Left lung (tissue), 14 donors: ENCODE measurements around the gene LRRC75B. TPM values are rescaled to one million over a fixed set of nuclear protein-coding genes. Genes with fewer than 3 reads are reported as not detected.
"Not testable (repeated sequence)": the region's sequence is repeated elsewhere in the genome, so short reads cannot be mapped to it uniquely, and the experiment has no call there.

ENCODE experiments used
- ATAC-seq: fragments of 200-7000 bp; cut with Tn5 transposase; one replicate; pipeline ENCODE4 v1.9.1; 2020; ENCODE audit warnings: moderate library complexity
- DNase-seq, 4 donors: peaks; one replicate each; pipeline ENCODE4 v3.0.0-alpha.2; 2013 to 2020
- H3K27ac ChIP-seq, 2 donors: fragments of 200-600 bp; sonication (generic) in 1 of 2; one replicate each; pipeline versions ENCODE4 v1.5.0 to v1.8.0; 2020 to 2021
- H3K27me3 ChIP-seq, 2 donors: fragments of 200-600 bp; sonication (generic) in 1 of 2; one replicate each; pipeline versions ENCODE4 v1.5.0 to v1.8.0; 2020 to 2021
- H3K36me3 ChIP-seq, 2 donors: fragments of 200-600 bp; sonication (generic) in 1 of 2; one replicate each; pipeline versions ENCODE4 v1.5.0 to v1.8.0; 2020 to 2021
- H3K4me1 ChIP-seq, 2 donors: fragments of 200-600 bp; one replicate each; pipeline ENCODE4 v1.8.0; 2021
- H3K4me3 ChIP-seq, 2 donors: fragments of 200-600 bp; sonication (generic) in 1 of 2; one replicate each; pipeline versions ENCODE4 v1.5.0 to v1.8.0; 2020 to 2021; ENCODE audit warnings: mild to moderate bottlenecking in 1 of 2
- H3K9me3 ChIP-seq, 2 donors: fragments of 200-600 bp; sonication (generic) in 1 of 2; one replicate each; pipeline versions ENCODE4 v1.5.0 to v1.8.0; 2020 to 2021
- intact Hi-C, 2 donors: fragments of 100-400 bp; cut with DNase I; formaldehyde crosslinking; loops; one replicate each; pipeline versions ENCODE4 v1.11.2 to v1.14.2; 2022
- long read RNA-seq, 12 donors: library from polyadenylated mRNA in 2 of 12; unstranded in 2 of 12; transcript quantifications; one replicate each; pipeline ENCODE4 v2.0.0 and lab custom pipeline, GENCODE V29; 2019 to 2026
- polyA plus RNA-seq, 6 donors: library from polyadenylated mRNA; unstranded; fragments of 120-200 nt; gene quantifications; one replicate each; pipeline ENCODE4 v1.2.1, GENCODE V29; 2013; ENCODE audit not compliant: insufficient read length in 6 of 6
- total RNA-seq, 2 donors: library from RNA; stranded (reverse); fragmentation: NEBNext Ultra II Directional; extraction: Animal tissue kit (Norgen Biotek cat#: 25700); gene quantifications; one replicate each; pipeline ENCODE4 v1.2.1, GENCODE V29; 2021
- TF ChIP-seq, protein P1 (sequence below), 2 donors: fragments of 200-600 bp; sonication (generic) in 1 of 2; IDR thresholded peaks; one replicate each; pipeline versions ENCODE4 v1.5.0 to v1.8.0; 2021; ENCODE audit warnings: antibody characterized with exemption in 2 of 2
- donor health status: DM: no; HTN: yes; CAD: no.
- donor health status: DM: no; HTN: no; CAD: no.

Gene LRRC75B
- total RNA-seq (10 to 100 TPM in 1 of 2 donors, 1 to 10 TPM in 1; 6.8 to 11.4 TPM), polyA plus RNA-seq (10 to 100 TPM; 25.8 to 35.1 (median 33.7) TPM)
- long read RNA-seq, donor 1, partial matches to known transcripts = 0 of 3 reads
- long read RNA-seq, donor 1, other reads (novel, unspliced or antisense) = 0 of 3 reads
- long read RNA-seq, donor 2, partial matches to known transcripts = 0 of 12 reads
- long read RNA-seq, donor 2, other reads (novel, unspliced or antisense) = 0 of 12 reads
- long read RNA-seq, donor 3, partial matches to known transcripts = 0 of 4 reads
- long read RNA-seq, donor 3, other reads (novel, unspliced or antisense) = 0 of 4 reads
- long read RNA-seq, donor 4, partial matches to known transcripts = 2 of 4 reads
- long read RNA-seq, donor 4, other reads (novel, unspliced or antisense) = 2 of 4 reads
- long read RNA-seq, donor 5, partial matches to known transcripts = 0 of 5 reads
- long read RNA-seq, donor 5, other reads (novel, unspliced or antisense) = 0 of 5 reads
- long read RNA-seq, donor 6, transcript LRRC75B-201 (4 exons, 1,238 nt) = major isoform, 5 of 7 reads
- long read RNA-seq, donor 6, partial matches to known transcripts = 0 of 7 reads
- long read RNA-seq, donor 6, other reads (novel, unspliced or antisense) = 0 of 7 reads
- long read RNA-seq, donor 7, partial matches to known transcripts = 0 of 2 reads
- long read RNA-seq, donor 7, other reads (novel, unspliced or antisense) = 0 of 2 reads
- long read RNA-seq, donor 8, partial matches to known transcripts = 6 of 14 reads
- long read RNA-seq, donor 8, other reads (novel, unspliced or antisense) = 0 of 14 reads
- long read RNA-seq, donor 9 = 0 reads
- long read RNA-seq, donor 10, partial matches to known transcripts = 1 of 3 reads
- long read RNA-seq, donor 10, other reads (novel, unspliced or antisense) = 0 of 3 reads
- long read RNA-seq, donor 11, transcript LRRC75B-201 (4 exons, 1,238 nt) = major isoform, 7 of 10 reads
- long read RNA-seq, donor 11, partial matches to known transcripts = 0 of 10 reads
- long read RNA-seq, donor 11, other reads (novel, unspliced or antisense) = 0 of 10 reads
- long read RNA-seq, donor 12, partial matches to known transcripts = 0 of 6 reads
- long read RNA-seq, donor 12, other reads (novel, unspliced or antisense) = 0 of 6 reads

- H3K27ac ChIP-seq = peak within 1 kb of the TSS; percentile 45 to 70
- no peaks in the 10 kb centered on the region for H3K27me3 ChIP-seq
- intact Hi-C loops = no loop called here
- peak within 1 kb of the TSS; percentile 55 to 58 for H3K4me3 ChIP-seq
- no peaks in the 10 kb centered on the region for H3K9me3 ChIP-seq
- ATAC-seq (peak; percentile 96), DNase-seq (peak; percentile 90 to 95 (median 92))
- TF ChIP-seq, protein P1, sequence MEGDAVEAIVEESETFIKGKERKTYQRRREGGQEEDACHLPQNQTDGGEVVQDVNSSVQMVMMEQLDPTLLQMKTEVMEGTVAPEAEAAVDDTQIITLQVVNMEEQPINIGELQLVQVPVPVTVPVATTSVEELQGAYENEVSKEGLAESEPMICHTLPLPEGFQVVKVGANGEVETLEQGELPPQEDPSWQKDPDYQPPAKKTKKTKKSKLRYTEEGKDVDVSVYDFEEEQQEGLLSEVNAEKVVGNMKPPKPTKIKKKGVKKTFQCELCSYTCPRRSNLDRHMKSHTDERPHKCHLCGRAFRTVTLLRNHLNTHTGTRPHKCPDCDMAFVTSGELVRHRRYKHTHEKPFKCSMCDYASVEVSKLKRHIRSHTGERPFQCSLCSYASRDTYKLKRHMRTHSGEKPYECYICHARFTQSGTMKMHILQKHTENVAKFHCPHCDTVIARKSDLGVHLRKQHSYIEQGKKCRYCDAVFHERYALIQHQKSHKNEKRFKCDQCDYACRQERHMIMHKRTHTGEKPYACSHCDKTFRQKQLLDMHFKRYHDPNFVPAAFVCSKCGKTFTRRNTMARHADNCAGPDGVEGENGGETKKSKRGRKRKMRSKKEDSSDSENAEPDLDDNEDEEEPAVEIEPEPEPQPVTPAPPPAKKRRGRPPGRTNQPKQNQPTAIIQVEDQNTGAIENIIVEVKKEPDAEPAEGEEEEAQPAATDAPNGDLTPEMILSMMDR (IDR thresholded peaks at IDR 0.05) = no peak
- peaks cover 0 to 15% of the 10 kb centered on the region in 2 donors for H3K36me3 ChIP-seq
- peaks cover 6 to 11% of the 10 kb centered on the region in 2 donors for H3K4me1 ChIP-seq
These were observed at the start of gene LRRC75B for GRCh38 chr22:24592851-24593558. Gene LRRC75B, minus strand, starts transcription at chr22:24593073. Its CDS starts 34 bp downstream, at chr22:24593039.

GRCh38 chr22:24642307-24642706 lies 49.4 kb upstream of the LRRC75B start:
- H3K9me3 ChIP-seq, H3K4me3 ChIP-seq, ATAC-seq, H3K27me3 ChIP-seq, DNase-seq, H3K27ac ChIP-seq, H3K4me1 ChIP-seq, intact Hi-C loops, H3K36me3 ChIP-seq: not testable (repeated sequence)

GRCh38 chr22:24636513-24636912 lies 43.6 kb upstream of the LRRC75B start:
- H3K4me1 ChIP-seq = peaks cover 9 to 12% of the 10 kb centered on the region in 2 donors
- H3K27me3 ChIP-seq, H3K27ac ChIP-seq, H3K4me3 ChIP-seq, H3K9me3 ChIP-seq, H3K36me3 ChIP-seq, intact Hi-C loops, ATAC-seq, DNase-seq: not testable (repeated sequence)

DNA sequence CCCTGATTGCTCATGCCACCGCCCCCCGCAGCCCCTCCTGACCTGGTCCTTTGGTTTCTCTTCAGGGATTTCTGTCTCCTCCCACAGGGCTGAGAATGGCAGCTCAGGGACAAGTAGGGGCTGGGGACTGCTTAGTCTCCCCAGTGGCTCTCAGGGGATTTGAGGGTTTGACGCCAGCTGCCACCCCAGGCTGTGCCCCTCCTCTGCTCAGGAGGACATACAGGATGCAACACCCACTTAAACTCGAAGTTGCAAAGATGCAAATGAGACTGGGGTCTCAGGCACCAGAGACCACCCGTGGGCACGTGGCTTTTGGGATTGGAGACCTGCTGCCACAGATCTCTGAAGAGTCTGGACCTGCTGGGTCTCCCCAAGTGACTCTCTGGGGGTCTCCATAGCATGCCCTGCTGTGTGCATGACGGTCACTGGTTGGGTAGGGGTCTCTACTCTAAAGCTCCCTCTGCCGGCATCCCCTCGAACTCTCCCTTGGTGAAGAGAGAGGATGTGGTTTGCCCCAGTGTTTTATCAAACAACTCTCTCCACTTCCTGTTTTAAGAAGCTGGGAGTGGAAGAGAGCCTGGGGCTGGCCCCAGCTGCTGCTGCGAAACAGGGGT lies 42.0 kb upstream of the LRRC75B start:
- H3K4me3 ChIP-seq, ATAC-seq, H3K36me3 ChIP-seq, H3K27me3 ChIP-seq, intact Hi-C loops, DNase-seq, H3K9me3 ChIP-seq, H3K27ac ChIP-seq: not testable (repeated sequence)
- H3K4me1 ChIP-seq = peaks cover 11 to 17% of the 10 kb centered on the region in 2 donors

DNA sequence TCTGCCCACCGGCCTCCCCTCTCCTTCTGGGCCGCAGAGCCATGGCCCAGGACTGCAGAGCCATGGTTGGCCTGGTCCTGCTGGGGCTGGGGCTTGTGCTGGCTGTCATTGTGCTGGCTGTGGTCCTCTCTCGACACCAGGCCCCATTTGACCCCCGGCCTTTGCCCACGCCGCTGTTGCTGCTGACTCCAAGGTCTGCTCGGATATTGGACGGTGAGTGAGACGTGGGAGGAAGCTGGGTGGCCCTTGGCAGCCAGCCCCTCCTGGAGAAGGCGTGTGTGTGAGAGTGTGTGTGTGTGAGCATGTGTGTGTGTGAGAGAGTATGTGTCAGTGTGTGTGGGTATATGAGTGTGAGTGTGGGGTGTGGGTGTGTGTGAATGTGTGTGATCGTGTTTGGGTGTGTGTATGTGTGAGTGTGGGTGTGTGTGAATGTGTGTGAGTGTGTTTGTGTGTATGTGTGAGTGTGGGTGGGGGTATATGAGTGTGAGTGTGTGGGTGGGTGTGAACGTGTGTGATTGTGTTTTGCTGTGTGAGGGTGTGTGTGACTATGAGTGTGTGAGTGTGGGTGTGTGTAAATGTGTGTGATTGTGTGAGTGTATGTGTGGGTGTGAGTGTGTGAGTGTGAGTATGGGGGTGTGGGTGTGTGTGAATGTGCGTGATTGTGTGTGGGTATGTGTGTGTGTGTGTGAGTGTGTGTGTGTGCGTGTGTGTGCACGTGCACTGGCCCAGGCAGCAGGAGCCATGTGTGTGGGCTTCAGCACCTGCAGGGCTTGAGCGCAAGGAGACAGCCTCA lies 40.6 kb upstream of the LRRC75B start:
- H3K27ac ChIP-seq = not testable (repeated sequence)
- peak overlapping the region in 1 of 2 donors; percentile 7 for H3K4me3 ChIP-seq

GRCh38 chr22:24632642-24633041 lies 39.8 kb upstream of the LRRC75B start:
- H3K27ac ChIP-seq = not testable (repeated sequence)
- peak in 3 of 4 donors; percentile 16 to 43 (median 42) for DNase-seq
- H3K4me3 ChIP-seq = peak overlapping the region in 1 of 2 donors; percentile 7

More for the DNA sequence above, 40.6 kb upstream of the LRRC75B start:
- peak; percentile 66 for ATAC-seq
- peaks cover 11 to 17% of the 10 kb centered on the region in 2 donors for H3K4me1 ChIP-seq
- intact Hi-C loops, H3K9me3 ChIP-seq, H3K27me3 ChIP-seq, DNase-seq, H3K36me3 ChIP-seq: not testable (repeated sequence)

GRCh38 chr22:24631430-24632122 lies 38.7 kb upstream of the LRRC75B start:
- intact Hi-C loops, H3K4me3 ChIP-seq, H3K36me3 ChIP-seq, H3K9me3 ChIP-seq, H3K27me3 ChIP-seq: not testable (repeated sequence)
- ATAC-seq (peak; percentile 85), DNase-seq (peak in 3 of 4 donors; percentile 34 to 66 (median 61))
- H3K27ac ChIP-seq = peak overlapping the region; percentile 25 to 62
- H3K4me1 ChIP-seq = peaks cover 11 to 17% of the 10 kb centered on the region in 2 donors

More at GRCh38 chr22:24632642-24633041, 39.8 kb upstream of the LRRC75B start:
- H3K9me3 ChIP-seq, intact Hi-C loops, H3K27me3 ChIP-seq, ATAC-seq, H3K36me3 ChIP-seq: not testable (repeated sequence)
- peaks cover 11 to 17% of the 10 kb centered on the region in 2 donors for H3K4me1 ChIP-seq

- Histone ChIP-seq H3K4me1 (peaks cover 11 to 17% of the 10 kb centered on the region in 2 donors), H3K27ac (peak overlapping the region; percentile 25 to 62)
- ATAC-seq, H3K4me3 ChIP-seq, H3K36me3 ChIP-seq, H3K27me3 ChIP-seq, H3K9me3 ChIP-seq, intact Hi-C loops: not testable (repeated sequence)
- peak in 1 of 4 donors; percentile 35 for DNase-seq
These were observed 38.0 kb upstream of the LRRC75B start for GRCh38 chr22:24630812-24631427.
